Vagina (tissue), 2 donors: ENCODE measurements around the gene CEP128.

Source experiments
- POLR2A ChIP-seq, 2 donors: fragments of 450-650 bp; IDR thresholded peaks; one replicate each; pipeline ENCODE4 v1.6.1; 2017; ENCODE audit warnings: antibody characterized with exemption in 2 of 2, mild to moderate bottlenecking in 2 of 2, moderate library complexity in 2 of 2
- POLR2AphosphoS5 ChIP-seq, 2 donors: sonication (generic); formaldehyde crosslinking; IDR thresholded peaks; one replicate each; pipeline ENCODE4 v1.9.0; 2017; ENCODE audit warnings: antibody characterized with exemption in 2 of 2, mild to moderate bottlenecking in 2 of 2, low read depth in 1 of 2; ENCODE audit not compliant: insufficient read depth in 1 of 2
- TF ChIP-seq, protein P1 (sequence below), 3 experiments: fragments of 450-650 bp in 2 of 3; fragments of 200-600 bp in 1 of 3; sonication (generic) in 1 of 3; IDR thresholded peaks; one replicate each; pipeline ENCODE4 v1.5.1; 2017 to 2019; ENCODE audit warnings: antibody characterized with exemption in 3 of 3, mild to moderate bottlenecking in 2 of 3, moderate library complexity in 2 of 3

DNA sequence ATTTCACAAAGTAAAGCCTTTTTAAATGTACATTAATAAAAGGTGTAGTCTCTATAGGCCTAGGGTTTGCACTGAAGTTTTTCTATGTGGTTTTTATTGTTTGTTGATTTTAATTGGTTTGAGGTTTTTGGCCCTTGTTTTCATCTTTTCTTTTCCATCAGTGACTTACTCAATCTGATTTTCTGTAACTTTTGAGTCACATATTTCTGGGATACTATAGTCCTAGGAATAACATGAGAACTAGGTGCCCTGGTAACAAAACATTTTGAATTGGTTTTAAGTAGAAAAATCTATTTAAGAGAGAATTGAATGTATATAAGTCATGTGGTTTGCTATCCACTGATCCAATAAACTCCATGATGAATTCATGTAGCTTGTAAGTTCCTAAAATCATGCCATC is 311.9 kb downstream of the CEP128 start:
- TF ChIP-seq, protein P1, sequence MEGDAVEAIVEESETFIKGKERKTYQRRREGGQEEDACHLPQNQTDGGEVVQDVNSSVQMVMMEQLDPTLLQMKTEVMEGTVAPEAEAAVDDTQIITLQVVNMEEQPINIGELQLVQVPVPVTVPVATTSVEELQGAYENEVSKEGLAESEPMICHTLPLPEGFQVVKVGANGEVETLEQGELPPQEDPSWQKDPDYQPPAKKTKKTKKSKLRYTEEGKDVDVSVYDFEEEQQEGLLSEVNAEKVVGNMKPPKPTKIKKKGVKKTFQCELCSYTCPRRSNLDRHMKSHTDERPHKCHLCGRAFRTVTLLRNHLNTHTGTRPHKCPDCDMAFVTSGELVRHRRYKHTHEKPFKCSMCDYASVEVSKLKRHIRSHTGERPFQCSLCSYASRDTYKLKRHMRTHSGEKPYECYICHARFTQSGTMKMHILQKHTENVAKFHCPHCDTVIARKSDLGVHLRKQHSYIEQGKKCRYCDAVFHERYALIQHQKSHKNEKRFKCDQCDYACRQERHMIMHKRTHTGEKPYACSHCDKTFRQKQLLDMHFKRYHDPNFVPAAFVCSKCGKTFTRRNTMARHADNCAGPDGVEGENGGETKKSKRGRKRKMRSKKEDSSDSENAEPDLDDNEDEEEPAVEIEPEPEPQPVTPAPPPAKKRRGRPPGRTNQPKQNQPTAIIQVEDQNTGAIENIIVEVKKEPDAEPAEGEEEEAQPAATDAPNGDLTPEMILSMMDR (IDR thresholded peaks at IDR 0.05), result no peak
- TF ChIP-seq POLR2AphosphoS5 (IDR thresholded peaks at IDR 0.05; ENCODE audit: insufficient read depth in 1 of 2, low read depth in 1 of 2), result no peak
- no peak for TF ChIP-seq POLR2A (IDR thresholded peaks at IDR 0.05)
